Fibroblast of gingiva (primary cell): Measurements from ENCODE around the gene ZGLP1.
"Not testable (repeated sequence)": the region's sequence is repeated elsewhere in the genome, so short reads cannot be mapped to it uniquely, and the experiment has no call there.

Experiments used
- DNase-seq: peaks from one replicate; pipeline ENCODE4 v3.0.0-alpha.2; 2011; ENCODE audit warnings: low read depth

ZGLP1 gene

DNA sequence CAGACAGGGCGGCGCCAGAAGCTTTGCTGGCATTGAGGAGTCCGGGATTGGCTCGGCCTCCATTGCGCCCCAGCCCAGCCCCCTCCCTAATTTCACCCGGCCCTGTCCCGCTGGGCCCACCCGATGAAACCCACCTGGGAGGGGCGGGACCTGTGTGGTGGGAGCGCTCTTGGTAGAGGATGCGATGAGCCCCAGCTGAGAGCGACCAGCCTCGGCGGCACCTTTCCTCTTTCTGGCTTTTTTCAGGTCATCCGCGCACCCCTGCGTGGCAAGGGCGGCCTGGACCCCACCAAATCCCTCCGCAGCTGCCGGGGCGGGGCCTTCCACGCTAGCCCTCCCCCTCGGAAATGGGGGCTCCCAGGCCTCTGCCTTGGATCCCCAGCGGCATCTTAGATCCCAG is at the start of gene ZGLP1:
ZGLP1 (minus strand) TSS at position 393 of the 400 bp plus-strand sequence.
- no peak for DNase-seq

DNA sequence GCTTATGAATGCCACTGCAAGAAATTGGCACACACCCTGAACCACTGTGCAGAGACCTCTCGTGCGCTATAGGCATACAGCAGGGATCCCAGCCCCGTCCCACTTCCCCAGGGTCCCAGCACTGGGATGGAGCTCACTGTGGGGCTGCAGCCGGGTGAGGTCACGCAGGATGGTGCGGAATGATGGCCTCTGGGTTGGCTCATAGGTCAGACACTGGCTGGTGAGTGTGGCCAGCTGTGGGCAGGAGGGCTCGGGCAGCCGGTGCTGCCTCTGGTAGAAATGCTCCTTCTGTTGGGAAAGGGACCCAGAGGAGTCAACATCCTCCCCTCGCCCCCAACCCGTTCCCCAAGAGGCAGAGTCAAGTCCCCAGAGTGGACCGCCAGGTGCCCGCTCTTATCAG is 46.8 kb upstream of the ZGLP1 start:
- DNase-seq = no peak

DNA sequence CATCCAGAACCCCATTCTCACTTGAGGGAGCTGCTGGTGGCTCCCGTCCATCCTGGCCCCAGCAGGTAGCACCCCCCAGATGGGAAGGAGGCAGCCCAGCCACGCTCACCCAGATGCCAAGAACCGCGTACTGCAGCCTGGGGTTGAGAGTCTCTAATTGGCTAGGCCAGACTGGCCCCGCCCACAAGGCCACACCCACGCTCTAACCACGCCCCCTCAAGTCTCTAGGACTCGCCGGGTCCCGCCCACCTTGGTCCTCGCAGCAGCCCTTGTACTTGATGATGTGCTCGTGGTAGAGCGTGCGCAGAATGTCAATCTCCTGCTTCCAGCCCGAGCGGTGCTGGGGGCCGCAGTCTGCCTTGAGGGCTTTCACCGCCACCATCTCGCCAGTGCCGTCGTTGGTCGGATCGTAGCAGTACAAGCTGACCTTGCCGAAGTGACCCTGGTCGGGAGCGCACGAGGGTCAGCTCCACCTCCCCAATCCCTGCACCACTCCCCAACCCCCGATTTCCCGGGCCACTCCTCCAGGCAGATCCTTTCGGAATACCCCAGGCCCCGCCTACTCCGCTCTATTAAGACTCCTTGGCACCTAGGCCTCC is 44.3 kb upstream of the ZGLP1 start:
- DNase-seq = no peak

DNA sequence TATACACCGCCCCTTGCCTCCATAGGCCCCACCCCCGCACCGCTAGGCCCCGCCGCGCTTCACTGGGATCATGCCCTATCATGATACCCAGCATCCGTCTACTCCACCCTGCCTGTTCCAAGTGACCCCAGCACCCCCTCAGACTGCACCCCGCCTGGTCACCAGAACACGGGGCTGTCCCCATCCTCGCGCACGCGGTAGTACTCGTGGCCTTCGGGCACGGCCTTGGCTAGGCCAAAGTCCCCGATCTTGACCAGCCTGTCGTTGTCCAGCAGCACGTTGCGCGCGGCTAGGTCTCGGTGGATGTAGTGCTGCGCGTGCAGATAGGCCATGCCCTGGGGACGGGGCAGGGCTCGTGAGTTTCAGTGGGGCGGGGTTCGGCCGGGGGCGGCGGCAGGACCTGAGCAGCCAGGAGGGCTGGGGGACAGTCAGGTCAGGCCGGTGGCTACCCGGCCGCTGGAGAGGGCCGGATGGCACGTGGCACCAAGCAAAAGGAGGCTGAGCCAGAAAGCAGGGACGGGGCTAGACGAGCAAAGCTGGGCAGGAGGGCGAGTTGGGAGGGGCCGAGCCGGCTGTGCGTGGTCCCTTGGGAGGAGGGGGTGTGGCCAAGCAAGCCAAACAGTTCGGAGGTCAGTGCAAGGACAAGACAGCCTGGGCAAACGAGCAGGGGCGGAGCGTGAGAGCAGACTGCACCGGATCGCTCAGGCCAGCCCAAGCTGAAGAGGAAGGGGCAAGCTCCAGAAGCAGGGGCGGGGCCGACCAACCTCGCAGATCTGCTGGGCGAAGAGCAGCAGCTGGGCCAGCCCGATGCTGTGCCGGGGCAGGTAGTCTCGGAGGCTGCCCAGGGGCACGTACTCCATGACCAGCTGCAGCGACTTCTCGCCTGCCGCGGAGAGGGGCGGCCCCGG is 43.4 kb upstream of the ZGLP1 start:
- DNase-seq = no peak

GRCh38 chr19:10346509-10346908 is 36.9 kb upstream of the ZGLP1 start:
- DNase-seq = peak; percentile 57

- DNase-seq = no peak
Observed at GRCh38 chr19:10344780-10345179, 35.2 kb upstream of the ZGLP1 start.

DNA sequence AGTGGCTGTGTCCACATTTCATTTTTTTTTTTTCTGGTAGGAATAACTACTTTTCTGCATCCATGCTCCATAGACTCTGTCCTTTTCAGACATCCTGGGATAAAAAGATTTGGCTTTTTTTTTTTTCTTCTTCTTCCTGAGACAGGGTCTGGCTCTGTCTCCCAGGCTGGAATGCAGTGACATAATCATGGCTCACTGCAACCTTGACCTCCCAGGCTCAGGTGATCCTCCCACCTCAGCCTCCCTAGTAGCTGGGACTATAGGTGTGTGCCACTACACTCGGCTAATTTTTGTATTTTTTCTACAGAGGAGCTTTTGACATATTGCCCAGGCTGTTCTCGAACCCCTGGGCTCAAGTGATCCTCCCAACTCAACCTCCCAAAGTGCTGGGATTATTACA is 33.9 kb upstream of the ZGLP1 start:
- DNase-seq = no peak

- DNase-seq = no peak
Observed at GRCh38 chr19:10339977-10340376, 30.4 kb upstream of the ZGLP1 start.

DNA sequence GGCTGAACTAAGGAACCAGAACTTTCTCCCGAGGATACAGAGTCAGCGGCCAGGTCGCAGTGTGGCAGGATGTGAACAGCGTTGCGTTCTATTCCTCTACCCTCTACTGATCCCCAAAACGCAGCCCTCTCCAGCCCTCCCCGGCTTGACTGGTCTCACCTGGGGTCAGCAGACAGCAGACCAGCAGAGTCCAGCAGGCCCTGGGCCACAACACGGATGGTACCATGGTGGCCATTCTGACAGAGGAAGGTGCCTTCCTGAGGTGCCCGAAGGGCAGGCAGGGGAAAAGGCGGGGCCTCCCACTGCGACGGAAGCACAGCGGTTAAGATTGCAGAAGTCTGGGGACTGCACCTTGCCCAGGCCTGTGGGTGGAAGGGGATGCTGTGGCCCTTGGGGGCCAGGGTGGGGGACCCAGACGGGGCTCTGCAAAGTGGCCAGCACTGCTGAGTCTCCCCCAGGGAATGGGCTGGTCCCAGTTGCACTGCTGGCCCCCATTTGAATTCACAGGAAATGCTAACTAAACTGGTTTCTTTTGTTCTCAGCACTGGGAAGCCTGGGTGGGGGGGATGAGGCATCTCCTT is 29.9 kb upstream of the ZGLP1 start, which contains the start of gene ICAM3:
ICAM3 (minus strand) TSS at position 245 of the 581 bp plus-strand sequence; CDS start at position 235, 10 bp downstream.
- no peak for DNase-seq

DNA sequence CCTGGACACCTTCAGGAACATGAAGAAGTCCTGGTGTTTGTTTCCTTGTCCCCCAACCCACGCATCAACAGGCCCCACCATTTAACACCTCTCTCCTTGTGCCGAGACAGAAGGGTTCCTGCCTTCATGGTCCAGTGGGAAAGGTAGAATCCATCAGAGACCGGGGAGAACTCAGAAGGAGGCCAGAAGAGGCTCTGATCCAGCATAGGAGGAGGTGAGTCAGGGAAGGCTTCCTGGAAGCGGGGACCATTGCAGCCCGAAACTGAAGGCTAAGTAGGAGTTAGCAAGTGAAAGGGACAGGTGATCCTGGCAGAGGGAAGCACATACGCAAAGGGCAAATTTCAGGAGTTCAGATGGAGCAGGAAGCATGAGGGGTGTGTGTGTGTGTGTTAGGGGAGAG is 29.3 kb upstream of the ZGLP1 start:
- DNase-seq = no peak

DNA sequence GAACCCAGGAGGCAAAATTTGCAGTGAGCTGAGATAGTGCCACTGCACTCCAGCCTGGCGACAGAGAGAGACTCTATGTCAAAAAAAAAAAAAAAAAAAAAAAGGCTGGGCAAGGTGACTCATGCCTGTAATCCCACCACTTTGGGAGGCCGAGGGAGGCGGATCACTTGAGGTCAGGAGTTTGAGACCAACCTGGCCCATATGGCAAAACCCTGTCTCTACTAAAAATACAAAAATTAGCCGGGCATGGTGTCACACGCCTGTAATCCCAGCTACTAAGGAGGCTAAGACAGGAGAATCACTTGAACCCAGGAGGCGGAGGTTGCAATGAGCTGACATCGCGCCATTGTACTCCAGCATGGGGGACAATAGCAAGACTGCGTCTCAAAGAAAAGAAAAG is 27.1 kb upstream of the ZGLP1 start:
- DNase-seq = not testable (repeated sequence)

GRCh38 chr19:10335352-10335985 is 25.9 kb upstream of the ZGLP1 start:
- DNase-seq = no peak

GRCh38 chr19:10334588-10335351 is 25.2 kb upstream of the ZGLP1 start:
- peak; percentile 96 for DNase-seq

- no peak for DNase-seq
Observed at GRCh38 chr19:10333758-10334587, 24.4 kb upstream of the ZGLP1 start.

- peak; percentile 97 for DNase-seq
Observed at GRCh38 chr19:10332965-10333757, 23.5 kb upstream of the ZGLP1 start, which contains the start of gene RAVER1. Gene RAVER1, minus strand, starts transcription at chr19:10333529. Its CDS starts 22 bp downstream, at chr19:10333507.

GRCh38 chr19:10332158-10332964 is 22.7 kb upstream of the ZGLP1 start:
- no peak for DNase-seq

GRCh38 chr19:10329555-10329954 is 19.9 kb upstream of the ZGLP1 start:
- no peak for DNase-seq

DNA sequence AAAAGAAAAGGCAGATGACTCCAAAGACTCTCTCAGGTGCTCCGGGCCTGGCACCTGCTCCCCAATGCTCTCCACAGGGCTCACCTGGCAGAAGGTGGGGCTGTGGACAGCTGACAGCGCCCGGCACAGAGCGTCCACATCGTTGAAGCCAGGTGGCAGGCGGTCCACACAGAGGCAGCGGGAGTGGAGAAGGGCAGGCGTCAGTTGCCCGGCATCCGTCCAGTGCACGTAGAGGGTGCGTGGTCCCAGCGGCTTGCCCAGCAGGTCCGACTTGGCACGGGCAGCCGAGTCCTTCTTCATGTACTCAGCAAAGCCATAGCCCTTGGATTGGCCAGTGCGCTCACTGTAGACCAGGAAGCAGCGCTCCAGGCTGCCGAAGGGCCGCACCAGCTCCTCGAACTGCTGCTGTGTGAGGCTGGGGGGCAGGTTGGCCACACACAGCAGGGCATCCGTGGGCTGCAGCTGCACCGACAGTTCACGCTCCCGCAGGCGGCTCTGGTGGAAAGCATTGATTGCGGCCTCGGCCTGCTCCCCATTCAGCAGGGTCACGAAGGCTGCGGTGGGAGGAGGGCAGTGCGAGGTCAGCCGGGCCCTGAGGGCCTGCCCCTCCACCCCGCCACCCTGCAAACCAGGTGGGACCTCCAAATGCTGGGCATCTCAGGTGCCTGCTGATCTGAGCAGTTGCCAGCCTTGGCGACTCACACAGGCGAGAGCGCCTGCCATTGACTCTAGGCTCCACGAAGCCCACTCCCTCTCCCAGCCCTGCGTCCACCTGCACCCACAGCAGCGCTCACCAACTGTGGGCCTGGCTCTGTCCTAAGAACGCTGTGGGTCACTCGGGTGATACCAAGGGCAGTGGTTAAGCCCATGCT is 19.2 kb upstream of the ZGLP1 start:
- no peak for DNase-seq
